Skeletal muscle tissue (tissue), 4 donors: ENCODE results near the gene COL11A2. TPM values are rescaled to one million over a fixed set of nuclear protein-coding genes. Genes with fewer than 3 reads are reported as not detected.

ENCODE experiments used
- H3K27ac ChIP-seq: one replicate; pipeline ENCODE4 v1.7.0; 2013; ENCODE audit warnings: mild to moderate bottlenecking, low read depth, low read length, inconsistent platforms
- H3K27me3 ChIP-seq, 3 donors: one replicate each; pipeline ENCODE4 v1.7.0; 2013; ENCODE audit warnings: low read length in 3 of 3; ENCODE audit not compliant: control insufficient read depth in 3 of 3, insufficient read depth in 3 of 3
- H3K36me3 ChIP-seq, 3 donors: one replicate each; pipeline ENCODE4 v1.7.0; 2013; ENCODE audit warnings: low read length in 3 of 3; ENCODE audit not compliant: control insufficient read depth in 3 of 3, insufficient read depth in 3 of 3
- H3K4me1 ChIP-seq, 3 donors: one replicate each; pipeline ENCODE4 v1.7.0; 2013; ENCODE audit warnings: low read length in 3 of 3, mild to moderate bottlenecking in 3 of 3; ENCODE audit not compliant: control insufficient read depth in 3 of 3, insufficient read depth in 3 of 3
- H3K4me3 ChIP-seq, 3 donors: one replicate each; pipeline ENCODE4 v1.7.0; 2013; ENCODE audit warnings: low read length in 3 of 3
- H3K9ac ChIP-seq, 3 donors: one replicate each; pipeline ENCODE4 v1.7.0; 2013; ENCODE audit warnings: low read length in 3 of 3, mild to moderate bottlenecking in 3 of 3, moderate library complexity in 2 of 3, low read depth in 1 of 3
- H3K9me3 ChIP-seq, 3 donors: one replicate each; pipeline ENCODE4 v1.7.0; 2013; ENCODE audit warnings: low read length in 3 of 3; ENCODE audit not compliant: control insufficient read depth in 3 of 3
- total RNA-seq: library from RNA; depleted of rRNA; stranded (reverse); fragments of >200 nt; gene quantifications from one replicate; pipeline ENCODE4 v1.2.3, GENCODE V29; 2014
- donor health status: Osteomylitis.

COL11A2 gene
- total RNA-seq, 1 donor from 2014 or later = 28.7 TPM

- Histone ChIP-seq H3K4me1 (no peaks in the 10 kb centered on the region), H3K36me3 (no peaks in the 10 kb centered on the region), H3K9ac (no peak overlapping the region), H3K4me3 (no peak overlapping the region), H3K27ac (no peak overlapping the region), H3K9me3 (no peaks in the 10 kb centered on the region), H3K27me3 (peaks cover 0 to 3% (median under 1%) of the 10 kb centered on the region in 3 donors)
Observed at GRCh38 chr6:33185654-33186187, 6.5 kb downstream of the COL11A2 start.

GRCh38 chr6:33185190-33185589, 7.1 kb downstream of the COL11A2 start:
- no peaks in the 10 kb centered on the region for H3K4me1 ChIP-seq
- peaks cover 0 to 3% (median 0%) of the 10 kb centered on the region in 3 donors for H3K27me3 ChIP-seq
- H3K27ac ChIP-seq = no peak overlapping the region
- H3K36me3 ChIP-seq = no peaks in the 10 kb centered on the region
- no peak overlapping the region for H3K4me3 ChIP-seq
- no peaks in the 10 kb centered on the region for H3K9me3 ChIP-seq
- no peak overlapping the region for H3K9ac ChIP-seq

DNA sequence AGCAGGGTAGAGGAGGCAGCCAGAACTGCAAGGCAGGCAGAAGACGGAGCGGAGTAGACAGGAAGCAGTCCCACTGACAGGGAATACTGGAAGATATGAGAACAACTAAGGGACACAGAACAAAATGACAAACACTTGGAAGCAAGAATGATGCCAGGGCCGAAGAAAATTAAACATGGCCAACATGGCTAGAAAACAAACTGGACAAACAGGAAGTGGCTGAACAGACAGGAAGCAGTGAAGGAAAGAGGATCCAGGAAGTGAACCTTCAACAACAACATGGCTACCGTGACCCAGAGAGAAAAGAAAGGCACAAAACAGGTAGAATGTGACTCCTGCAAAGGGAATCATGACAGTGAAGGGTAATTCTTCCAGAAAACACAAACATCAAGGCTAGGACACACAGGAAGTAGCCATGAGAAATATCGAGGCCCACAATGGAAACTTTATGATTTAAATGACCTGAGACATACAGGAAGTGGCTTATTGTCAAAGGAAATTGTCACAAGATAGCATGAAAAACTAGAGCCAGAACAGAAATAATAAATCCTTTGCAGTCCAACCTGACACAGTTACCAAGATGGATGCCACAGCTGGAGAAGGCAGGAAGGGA, 9.1 kb downstream of the COL11A2 start:
- Histone ChIP-seq H3K9ac (no peak overlapping the region), H3K9me3 (no peaks in the 10 kb centered on the region), H3K27ac (no peak overlapping the region), H3K36me3 (no peaks in the 10 kb centered on the region), H3K27me3 (no peaks in the 10 kb centered on the region), H3K4me1 (no peaks in the 10 kb centered on the region), H3K4me3 (no peak overlapping the region)

DNA sequence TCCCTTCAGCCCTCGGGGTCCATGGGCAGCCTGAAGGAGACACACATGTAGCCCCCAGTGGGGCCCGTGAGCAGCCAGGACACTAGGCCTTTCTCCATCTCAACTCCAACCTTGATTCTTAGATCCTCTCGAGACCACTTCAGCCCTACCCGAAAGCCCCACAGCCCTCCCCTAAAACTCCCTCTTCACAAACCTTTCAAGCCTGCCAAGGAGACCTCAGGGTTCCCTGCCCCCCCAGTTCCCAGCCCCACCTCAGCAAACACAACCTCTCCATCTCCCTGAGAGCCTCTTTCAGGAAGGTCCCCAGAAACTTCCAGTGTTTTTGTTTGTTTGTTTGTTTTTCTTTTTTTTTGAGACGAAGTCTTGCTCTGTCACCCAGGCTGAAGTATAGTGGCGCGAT, 11.1 kb downstream of the COL11A2 start:
- Histone ChIP-seq H3K9me3 (no peaks in the 10 kb centered on the region), H3K36me3 (no peaks in the 10 kb centered on the region), H3K4me3 (no peak overlapping the region), H3K27me3 (no peaks in the 10 kb centered on the region), H3K4me1 (no peaks in the 10 kb centered on the region), H3K27ac (no peak overlapping the region), H3K9ac (no peak overlapping the region)

- Histone ChIP-seq H3K4me3 (no peak overlapping the region), H3K27ac (no peak overlapping the region), H3K36me3 (no peaks in the 10 kb centered on the region), H3K9ac (no peak overlapping the region), H3K9me3 (no peaks in the 10 kb centered on the region), H3K4me1 (no peaks in the 10 kb centered on the region), H3K27me3 (peaks cover 0 to 3% (median 0%) of the 10 kb centered on the region in 3 donors)
Observed at GRCh38 chr6:33178755-33179475, 13.4 kb downstream of the COL11A2 start.

GRCh38 chr6:33177552-33178446, 14.5 kb downstream of the COL11A2 start:
- H3K36me3 ChIP-seq = no peaks in the 10 kb centered on the region
- no peak overlapping the region for H3K9ac ChIP-seq
- H3K4me3 ChIP-seq = no peak overlapping the region
- no peak overlapping the region for H3K27ac ChIP-seq
- H3K9me3 ChIP-seq = no peaks in the 10 kb centered on the region
- peaks cover 0 to 3% (median 0%) of the 10 kb centered on the region in 3 donors for H3K27me3 ChIP-seq
- H3K4me1 ChIP-seq = no peaks in the 10 kb centered on the region

- H3K9ac ChIP-seq = no peak overlapping the region
- no peaks in the 10 kb centered on the region for H3K36me3 ChIP-seq
- H3K27me3 ChIP-seq = peaks cover 0 to 3% (median 0%) of the 10 kb centered on the region in 3 donors
- H3K27ac ChIP-seq = no peak overlapping the region
- no peaks in the 10 kb centered on the region for H3K4me1 ChIP-seq
- no peak overlapping the region for H3K4me3 ChIP-seq
- H3K9me3 ChIP-seq = no peaks in the 10 kb centered on the region
Observed at GRCh38 chr6:33176906-33177305, 15.4 kb downstream of the COL11A2 start.

- Histone ChIP-seq H3K27ac (no peak overlapping the region), H3K36me3 (no peaks in the 10 kb centered on the region), H3K9me3 (no peaks in the 10 kb centered on the region), H3K9ac (no peak overlapping the region), H3K27me3 (peaks cover 0 to 3% (median 0%) of the 10 kb centered on the region in 3 donors), H3K4me3 (no peak overlapping the region), H3K4me1 (no peaks in the 10 kb centered on the region)
Observed at GRCh38 chr6:33175436-33176069, 16.7 kb downstream of the COL11A2 start.

DNA sequence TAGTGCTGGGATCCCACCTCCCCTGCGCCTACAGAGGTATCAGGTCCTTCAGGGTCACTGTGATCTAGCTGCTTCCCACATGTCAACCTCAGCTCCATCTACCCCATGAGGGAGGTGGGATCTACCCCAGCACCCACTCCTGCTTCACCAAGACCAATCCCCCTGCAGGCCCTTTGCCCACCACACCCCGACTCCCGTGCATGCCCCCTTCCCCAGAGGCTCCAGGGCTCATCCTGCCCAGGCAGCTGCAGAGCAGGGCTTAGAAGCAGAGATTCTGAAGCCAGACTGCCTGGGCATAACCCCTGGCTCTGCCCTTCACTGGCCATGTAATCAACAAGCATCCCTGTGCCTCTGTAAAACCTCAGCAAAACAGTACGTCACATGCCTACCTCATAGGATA, 17.5 kb downstream of the COL11A2 start:
- H3K9ac ChIP-seq = no peak overlapping the region
- H3K27ac ChIP-seq = no peak overlapping the region
- H3K4me3 ChIP-seq = no peak overlapping the region
- H3K27me3 ChIP-seq = peaks cover 0 to 3% (median 0%) of the 10 kb centered on the region in 3 donors
- H3K36me3 ChIP-seq = no peaks in the 10 kb centered on the region
- no peaks in the 10 kb centered on the region for H3K9me3 ChIP-seq
- no peaks in the 10 kb centered on the region for H3K4me1 ChIP-seq
